HG03342 (cell line): ENCODE results near the gene CYSLTR2.
"Not testable (repeated sequence)": the region's sequence is repeated elsewhere in the genome, so short reads cannot be mapped to it uniquely, and the experiment has no call there.

Experiments used
- ATAC-seq: cut with Tn5 transposase; IDR thresholded peaks from one replicate; pipeline ENCODE4 v1.9.1; 2021; ENCODE audit warnings: mild to moderate bottlenecking, moderate library complexity; ENCODE audit not compliant: unreplicated experiment

The CYSLTR2 gene

DNA sequence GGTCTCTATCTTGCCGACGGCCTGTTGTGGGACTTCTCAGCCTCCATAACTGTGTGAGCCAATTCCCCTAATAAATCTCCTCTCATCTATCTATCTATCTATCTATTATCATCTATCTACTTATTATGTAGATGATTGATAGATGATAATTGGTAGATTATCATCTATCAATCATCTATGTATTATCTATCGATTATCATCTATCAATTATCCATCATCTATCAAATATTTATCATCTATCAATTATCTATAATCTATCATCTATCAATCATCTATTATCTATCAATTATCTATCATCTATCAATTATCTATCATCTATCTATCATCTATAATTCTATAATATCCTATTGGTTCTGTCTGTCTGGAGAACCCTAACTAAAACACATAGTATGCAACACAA is 33.5 kb downstream of the CYSLTR2 start:
- no peak for ATAC-seq

- ATAC-seq = no peak
Measured at GRCh38 chr13:48693998-48694397, 40.3 kb downstream of the CYSLTR2 start.

DNA sequence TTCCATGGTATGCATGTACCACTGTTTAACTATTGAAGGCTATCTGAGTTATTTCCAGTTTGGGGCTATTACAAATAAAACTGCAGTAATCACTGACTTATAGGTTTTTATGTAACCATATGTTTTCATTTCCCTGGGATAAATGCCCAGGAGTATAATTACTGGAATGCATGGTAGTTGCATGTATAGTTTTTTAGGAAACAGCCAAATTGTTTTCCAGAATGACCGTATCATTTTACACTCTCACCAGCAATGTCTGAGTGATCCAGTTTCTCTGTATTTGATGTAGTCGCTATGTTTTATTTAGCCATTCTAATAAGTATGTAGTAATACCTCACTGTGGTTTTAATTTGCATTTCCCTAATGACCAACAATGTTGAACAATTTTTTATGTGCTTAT is 42.0 kb downstream of the CYSLTR2 start:
- ATAC-seq = no peak

GRCh38 chr13:48696676-48697075 is 42.9 kb downstream of the CYSLTR2 start:
- ATAC-seq = not testable (repeated sequence)

GRCh38 chr13:48707405-48707804 is 53.7 kb downstream of the CYSLTR2 start:
- ATAC-seq = no peak

DNA sequence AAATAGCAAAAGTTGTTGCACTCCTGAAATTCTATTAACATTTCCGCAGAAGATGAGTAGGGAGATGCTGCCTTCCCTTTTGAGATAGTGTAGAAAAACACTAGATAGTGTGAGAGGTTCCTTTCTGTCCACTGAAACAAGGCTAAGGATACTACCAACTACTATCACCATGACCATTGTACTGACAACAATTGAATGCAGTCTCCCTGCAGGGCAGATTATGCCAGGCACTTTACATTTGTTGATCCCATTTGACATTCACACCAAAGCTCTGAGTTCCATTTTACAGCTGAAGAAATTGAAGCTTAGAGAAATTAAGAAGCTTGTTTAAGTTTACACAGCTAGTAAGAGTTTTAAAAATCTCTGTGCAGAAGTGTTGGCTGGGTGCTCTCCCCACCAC is 55.0 kb downstream of the CYSLTR2 start:
- no peak for ATAC-seq

GRCh38 chr13:48709213-48709612 is 55.5 kb downstream of the CYSLTR2 start:
- ATAC-seq = no peak

DNA sequence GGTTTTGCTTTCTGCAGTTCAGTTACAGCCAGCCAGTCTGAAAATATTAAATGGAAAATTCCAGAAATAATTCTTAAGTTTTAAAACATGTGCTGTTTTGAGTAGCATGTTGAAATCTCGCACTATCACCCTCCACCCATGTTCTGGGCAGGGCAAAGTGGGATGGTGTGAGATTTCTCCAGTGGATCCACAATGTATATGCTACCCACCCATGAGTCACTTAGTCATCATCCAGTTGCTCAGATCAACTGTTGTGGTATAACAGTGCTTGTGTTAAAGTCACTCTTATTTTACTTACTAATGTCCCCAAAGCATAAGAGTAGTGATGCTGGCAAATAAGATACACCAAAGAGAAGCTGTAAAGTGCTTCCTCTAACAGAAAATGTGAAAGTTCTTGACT is 56.4 kb downstream of the CYSLTR2 start:
- ATAC-seq = no peak

- ATAC-seq = no peak
Measured at GRCh38 chr13:48712141-48712540, 58.4 kb downstream of the CYSLTR2 start.

- ATAC-seq = no peak
Measured at GRCh38 chr13:48715977-48716376, 62.2 kb downstream of the CYSLTR2 start.

- ATAC-seq = no peak
Measured at GRCh38 chr13:48720621-48721020, 66.9 kb downstream of the CYSLTR2 start.

GRCh38 chr13:48723168-48723567 is 69.4 kb downstream of the CYSLTR2 start:
- ATAC-seq = no peak

DNA sequence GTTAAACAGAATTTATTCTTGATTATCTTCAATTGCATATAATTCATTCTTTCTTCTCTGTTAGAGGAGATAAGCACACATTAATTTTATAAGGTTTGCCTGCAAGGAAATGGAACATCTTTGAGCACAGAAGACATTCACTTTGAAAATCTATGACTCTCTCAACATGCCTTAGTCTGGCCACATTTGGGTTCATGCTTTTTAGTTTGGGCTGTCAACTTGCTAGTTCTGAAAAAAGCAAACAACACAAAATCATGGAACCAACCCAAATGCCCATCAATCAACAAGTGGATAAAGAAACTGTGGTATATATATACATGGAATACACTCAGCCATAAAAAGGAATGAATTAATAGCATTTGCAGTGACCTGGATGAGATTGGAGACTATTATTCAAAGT is 71.5 kb downstream of the CYSLTR2 start:
- ATAC-seq = no peak

- ATAC-seq = no peak
Measured at GRCh38 chr13:48726711-48727110, 73.0 kb downstream of the CYSLTR2 start.

DNA sequence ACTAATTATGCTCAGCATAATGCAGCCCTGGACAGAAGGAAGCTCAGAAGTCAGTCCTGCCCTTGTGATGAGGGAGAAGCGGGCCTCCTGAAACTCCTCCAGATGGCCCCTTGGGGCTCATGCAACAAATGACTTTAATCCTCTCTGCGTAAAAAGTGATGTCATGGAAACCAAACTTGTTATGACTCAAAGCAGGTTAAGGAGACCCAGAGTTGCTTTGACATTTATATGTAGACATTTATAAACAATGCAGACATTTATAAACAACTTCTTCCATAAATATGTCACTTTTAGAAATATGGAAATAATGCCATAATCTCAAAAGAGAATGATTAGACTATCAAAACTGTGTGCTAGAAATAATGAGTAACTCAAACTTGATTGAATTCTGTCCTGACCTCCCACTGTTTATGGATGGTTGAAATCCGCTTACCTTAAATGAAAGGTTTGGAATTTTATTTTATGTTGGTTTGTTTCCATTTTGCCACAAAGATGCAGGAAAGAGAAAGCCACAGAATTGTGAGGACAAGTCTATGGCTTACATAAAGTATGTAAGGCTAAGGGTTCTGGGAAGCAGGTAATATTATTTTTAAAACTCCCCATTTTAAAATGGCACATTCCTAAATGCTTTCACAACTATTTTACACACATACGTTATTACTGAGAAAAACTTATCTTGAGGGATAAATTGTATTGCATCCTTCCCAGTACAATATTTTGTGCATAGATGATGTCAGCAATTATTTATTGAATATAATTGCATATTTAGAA is 73.7 kb downstream of the CYSLTR2 start:
- ATAC-seq = peak; percentile 47

DNA sequence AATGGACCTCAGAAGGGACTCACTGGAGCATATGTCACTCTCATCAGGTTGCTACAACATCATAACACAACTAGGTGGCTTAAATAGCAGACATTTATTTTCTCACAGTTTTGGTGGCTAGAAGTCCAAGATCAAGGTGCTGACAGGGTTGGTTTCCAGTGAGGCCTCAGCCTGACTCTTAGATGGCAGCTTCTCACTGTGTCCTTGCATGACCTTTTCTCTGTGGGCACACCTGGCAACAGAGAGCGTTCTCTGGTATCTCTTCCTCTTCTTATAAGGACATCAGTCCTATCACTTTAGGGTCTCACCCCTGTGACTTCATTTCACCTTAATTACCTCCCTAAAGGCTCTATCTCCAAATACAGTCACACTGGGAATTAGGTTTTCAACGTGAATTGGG is 74.5 kb downstream of the CYSLTR2 start:
- no peak for ATAC-seq

DNA sequence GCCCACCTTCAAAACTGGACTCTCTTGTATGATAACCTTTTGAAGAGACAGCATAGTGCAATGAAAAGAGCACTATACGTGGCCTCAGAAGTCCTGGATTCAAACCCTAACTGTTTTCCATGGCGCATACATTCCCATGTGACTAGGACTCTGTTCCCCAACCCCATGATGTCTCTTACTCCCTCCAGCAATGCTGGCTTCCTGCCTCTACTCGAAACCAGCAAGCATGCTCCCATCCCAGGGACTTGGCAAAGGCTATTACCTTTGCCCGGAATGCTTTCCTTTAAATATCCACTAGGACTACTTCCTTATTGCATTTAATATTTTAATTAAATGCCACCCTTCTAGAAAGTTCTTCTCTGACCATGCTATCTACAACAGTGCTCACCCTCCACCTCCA is 75.1 kb downstream of the CYSLTR2 start:
- ATAC-seq = no peak

DNA sequence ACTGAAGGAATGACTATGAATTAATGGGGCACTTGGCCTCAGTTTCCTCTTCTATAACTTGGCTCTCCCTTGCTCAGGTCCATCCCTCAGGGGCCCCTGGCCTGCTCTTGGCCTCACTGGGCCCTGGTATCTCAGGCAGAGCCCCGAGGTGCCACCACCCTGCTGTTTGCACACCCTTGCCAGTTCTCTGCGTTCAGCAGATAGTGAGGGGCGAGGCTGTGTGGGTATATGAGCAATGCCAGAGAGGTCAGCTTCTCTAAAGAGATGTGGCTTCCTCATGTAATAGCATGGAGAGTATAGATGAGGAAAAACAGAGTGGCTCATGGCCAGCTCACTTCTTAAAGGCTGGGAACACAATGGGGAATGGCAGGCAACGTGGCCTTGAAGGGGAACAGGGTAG is 76.1 kb downstream of the CYSLTR2 start:
- ATAC-seq = no peak

DNA sequence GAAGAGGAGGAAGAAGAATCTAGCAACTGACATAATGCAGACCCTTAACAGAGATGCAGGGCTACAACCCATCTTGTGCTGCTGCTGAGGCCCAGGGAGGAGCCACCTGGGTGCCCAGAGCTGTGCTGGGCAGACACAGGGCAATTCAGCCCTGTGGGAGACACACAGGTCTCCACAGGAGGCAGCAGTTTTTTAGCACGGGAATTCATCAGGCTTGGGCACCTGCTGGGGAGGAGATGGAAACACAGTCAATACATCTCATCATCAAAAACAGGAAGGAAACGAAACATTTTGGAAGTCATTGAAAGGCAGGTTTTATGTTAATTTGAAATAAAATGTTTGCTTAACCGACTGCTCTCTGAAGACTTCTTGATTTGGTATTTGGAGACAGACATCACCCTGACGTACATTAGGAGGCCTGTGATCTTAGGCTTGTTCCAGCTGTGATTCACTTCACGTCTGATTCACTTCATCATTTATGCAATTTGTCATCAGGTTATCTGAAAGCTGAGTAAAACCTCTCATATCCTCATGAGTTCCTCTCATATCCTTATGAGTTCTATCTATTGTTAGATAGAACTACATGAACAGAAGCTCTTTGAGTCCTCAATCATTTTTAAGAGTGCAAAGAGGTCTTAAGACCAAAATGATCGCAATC is 77.4 kb downstream of the CYSLTR2 start:
- no peak for ATAC-seq

GRCh38 chr13:48731957-48732569 is 78.3 kb downstream of the CYSLTR2 start:
- ATAC-seq = peak; percentile 49

DNA sequence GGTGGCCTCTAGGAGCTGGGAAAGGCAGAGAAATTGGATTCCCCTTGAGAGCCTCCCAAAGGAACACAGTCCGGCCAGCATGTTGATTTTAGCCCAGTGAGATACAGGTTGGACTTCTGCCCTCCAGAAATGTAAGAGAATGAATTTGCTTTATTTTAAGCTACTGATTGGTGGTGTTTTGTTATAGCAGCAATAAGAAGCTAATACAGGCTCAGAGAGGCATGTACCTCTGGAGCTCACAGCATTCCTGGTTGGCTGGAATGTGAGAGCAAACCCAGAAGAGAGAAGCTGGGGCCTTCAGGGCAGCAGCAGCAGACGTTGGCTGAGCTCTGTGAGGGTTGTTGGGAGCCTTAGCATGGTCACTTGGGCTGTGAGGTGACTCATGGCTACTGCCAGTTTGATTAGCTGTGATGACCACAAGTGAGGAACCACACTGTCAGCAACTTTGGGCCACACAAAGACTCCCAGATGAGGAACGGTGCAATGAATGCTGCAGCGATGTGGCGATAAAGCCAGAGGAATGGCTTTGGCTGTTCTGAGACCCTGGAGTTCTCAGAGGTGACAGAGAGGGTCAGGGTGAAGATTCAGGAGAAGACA is 80.1 kb downstream of the CYSLTR2 start:
- ATAC-seq = no peak

DNA sequence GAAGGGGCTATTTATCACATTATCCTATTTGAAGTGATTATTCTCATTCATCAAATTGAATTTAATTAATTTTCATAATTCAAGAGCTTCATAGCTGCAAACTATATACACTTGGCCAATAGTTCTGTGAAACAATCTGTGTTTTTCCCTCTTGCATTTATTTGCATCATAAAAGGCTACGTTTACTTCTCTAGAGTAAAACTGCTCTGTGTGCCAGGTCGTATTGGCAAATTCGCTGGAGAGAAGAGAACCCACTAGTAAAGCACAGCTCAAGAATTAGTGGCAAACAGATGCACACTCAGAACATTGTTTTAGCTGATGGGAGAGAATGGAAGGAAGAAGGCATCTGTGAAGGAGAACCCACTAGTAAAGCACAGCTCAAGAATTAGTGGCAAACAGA is 81.8 kb downstream of the CYSLTR2 start:
- ATAC-seq = no peak
